Esophagus squamous epithelium (tissue), 5 donors: ENCODE results near the gene KDM4E. TPM values are rescaled to one million over a fixed set of nuclear protein-coding genes. Genes with fewer than 3 reads are reported as not detected.

Experiments used
- DNase-seq: peaks from one replicate; lab custom pipeline; 2025; lab: John Stamatoyannopoulos, UW
- H3K27ac ChIP-seq, 4 donors: fragments of 200-600 bp; sonication (generic); one replicate each; pipeline ENCODE4 v1.5.1; 2016 to 2019; ENCODE audit warnings: mild to moderate bottlenecking in 1 of 4
- H3K27me3 ChIP-seq, 4 donors: fragments of 200-600 bp; sonication (generic); 1 replicate in 3 of 4; 2 replicates in 1 of 4; pipeline versions ENCODE4 v1.5.1 to v1.6.0; 2017 to 2021; ENCODE audit warnings: antibody characterized with exemption in 1 of 4
- H3K36me3 ChIP-seq, 3 donors: fragments of 200-600 bp; sonication (generic); one replicate each; pipeline ENCODE4 v1.5.1; 2016 to 2019
- H3K4me1 ChIP-seq, 3 donors: fragments of 200-600 bp; sonication (generic); one replicate each; pipeline ENCODE4 v1.5.1; 2017 to 2019
- H3K4me3 ChIP-seq, 4 donors: fragments of 200-600 bp; sonication (generic); 1 replicate in 3 of 4; 2 replicates in 1 of 4; pipeline ENCODE4 v1.5.1; 2016 to 2019; ENCODE audit warnings: mild to moderate bottlenecking in 2 of 4, moderate library complexity in 1 of 4
- H3K9me3 ChIP-seq, 3 donors: fragments of 200-600 bp; sonication (generic); one replicate each; pipeline ENCODE4 v1.5.1; 2016 to 2019
- CTCF ChIP-seq, 6 experiments: fragments of 450-650 bp in 4 of 6; fragments of 200-600 bp in 2 of 6; sonication (generic) in 2 of 6; IDR thresholded peaks; one replicate each; pipeline ENCODE4 v1.5.1; 2016 to 2019; ENCODE audit warnings: antibody characterized with exemption in 6 of 6, mild to moderate bottlenecking in 4 of 6, moderate library complexity in 4 of 6
- POLR2A ChIP-seq, 4 donors: fragments of 450-650 bp; IDR thresholded peaks; one replicate each; pipeline ENCODE4 v1.6.1; 2017; ENCODE audit warnings: antibody characterized with exemption in 4 of 4, mild to moderate bottlenecking in 4 of 4, moderate library complexity in 3 of 4
- WGBS, 2 donors: methylation state at CpG; one replicate each; pipeline ENCODE4 v1.1.5; 2018; 5-methylcytosine and 5-hydroxymethylcytosine counted together
- intact Hi-C: fragments of 100-400 bp; cut with DNase I; formaldehyde crosslinking; loops from one replicate; pipeline ENCODE4 v1.15.0; 2022
- total RNA-seq, 4 donors: library from RNA; depleted of rRNA; stranded (reverse); fragments of >200 nt; gene quantifications; one replicate each; pipeline ENCODE4 v1.1.0, GENCODE V29; 2016
- donor health status: DM: yes; HTN: yes; CAD: no.

The KDM4E gene
- total RNA-seq, 4 donors from 2014 or later = not detected

GRCh38 chr11:95074792-95075563, 49.9 kb downstream of the KDM4E start:
- no peaks in the 10 kb centered on the region for H3K27me3 ChIP-seq
- TF ChIP-seq POLR2A (IDR thresholded peaks at IDR 0.05) (no peak), CTCF (IDR thresholded peaks at IDR 0.05) (no peak)
- H3K4me3 ChIP-seq = no peak overlapping the region
- 27 to 35% methylated on average over 8 of the region's 8 CpGs for WGBS, 2 donors
- no peak for DNase-seq
- H3K27ac ChIP-seq = peak overlapping the region in 3 of 4 donors; percentile 43 to 54 (median 53)
- H3K36me3 ChIP-seq = no peaks in the 10 kb centered on the region
- peaks cover 17 to 62% (median 25%) of the 10 kb centered on the region in 3 donors for H3K4me1 ChIP-seq
- H3K9me3 ChIP-seq = no peaks in the 10 kb centered on the region
- intact Hi-C loops = no loop called here

DNA sequence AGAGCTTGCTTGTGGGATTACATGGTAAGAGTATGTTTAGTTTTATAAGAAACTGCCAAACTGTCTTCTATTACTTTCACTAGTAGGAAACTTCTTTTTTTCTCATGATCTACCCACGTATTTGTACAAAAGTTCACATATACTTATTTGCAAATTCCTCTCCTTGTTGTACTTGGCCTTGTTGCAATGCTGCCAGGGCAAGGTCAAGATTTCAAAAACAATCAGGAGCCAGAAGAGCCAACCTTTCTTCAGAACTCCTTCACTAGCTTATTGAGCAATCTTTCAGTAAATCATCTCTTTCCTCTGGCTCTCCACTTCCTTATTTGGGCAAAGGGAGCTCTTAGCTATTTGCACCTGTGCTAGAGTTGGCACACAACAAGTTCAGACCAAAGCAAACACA, 51.4 kb downstream of the KDM4E start:
- Histone ChIP-seq H3K4me1 (peaks cover 17 to 48% (median 25%) of the 10 kb centered on the region in 3 donors), H3K36me3 (no peaks in the 10 kb centered on the region), H3K27ac (peak overlapping the region in 2 of 4 donors; percentile 43 to 53), H3K9me3 (no peaks in the 10 kb centered on the region), H3K4me3 (no peak overlapping the region), H3K27me3 (no peaks in the 10 kb centered on the region)
- intact Hi-C loops = no loop called here
- TF ChIP-seq CTCF (IDR thresholded peaks at IDR 0.05) = no peak
- no peak for TF ChIP-seq POLR2A (IDR thresholded peaks at IDR 0.05)
- 4 to 17% methylated on average over 1 of the region's 1 CpG for WGBS, 2 donors
- DNase-seq = no peak

GRCh38 chr11:95076981-95077380, 51.9 kb downstream of the KDM4E start:
- DNase-seq = no peak
- peaks cover 17 to 48% (median 25%) of the 10 kb centered on the region in 3 donors for H3K4me1 ChIP-seq
- no peak overlapping the region for H3K4me3 ChIP-seq
- no peaks in the 10 kb centered on the region for H3K27me3 ChIP-seq
- H3K36me3 ChIP-seq = no peaks in the 10 kb centered on the region
- no peak overlapping the region for H3K27ac ChIP-seq
- TF ChIP-seq POLR2A (IDR thresholded peaks at IDR 0.05) (no peak), CTCF (IDR thresholded peaks at IDR 0.05) (no peak)
- no peaks in the 10 kb centered on the region for H3K9me3 ChIP-seq
- intact Hi-C loops = no loop called here

Other genes with a start within 250 kb of the KDM4E start
- gene CWC15, start 51.7 kb upstream of the KDM4E start, total RNA-seq = 10 to 100 TPM; 29.3 to 52.6 (median 37.6) TPM
- gene KDM4D, start 51.5 kb upstream of the KDM4E start, total RNA-seq = under 1 TPM; 0.38 to 0.83 (median 0.44) TPM
- not detected for gene KDM4F, start 24.2 kb downstream of the KDM4E start, total RNA-seq
- 10 to 100 TPM; 20.1 to 37.4 (median 22.2) TPM for gene SRSF8, start 41.7 kb downstream of the KDM4E start, total RNA-seq
- 10 to 100 TPM; 27.8 to 44.8 (median 35.9) TPM for gene ENDOD1, start 64.6 kb downstream of the KDM4E start, total RNA-seq
- 10 to 100 TPM; 11.3 to 33.7 (median 22.1) TPM for gene SESN3, start 205.9 kb downstream of the KDM4E start, total RNA-seq